HEK293T (cell line): ENCODE measurements around the gene FNDC3B.

Experiments
- SP1 ChIP-seq: fragments of 450-650 bp; IDR thresholded peaks from 2 replicates; pipeline ENCODE4 v1.6.1; 2017
- SUZ12 ChIP-seq: fragments of 450-650 bp; IDR thresholded peaks from 2 replicates; pipeline ENCODE4 v1.6.1; 2016; ENCODE audit warnings: mild to moderate bottlenecking

GRCh38 chr3:172247525-172248274 lies 208.3 kb downstream of the FNDC3B start:
- TF ChIP-seq SUZ12 = no peak
- TF ChIP-seq SP1 = no peak
